Esophagus squamous epithelium (tissue), 4 donors: ENCODE results near the gene JPT1.

ENCODE experiments used
- POLR2A ChIP-seq, 4 donors: fragments of 450-650 bp; IDR thresholded peaks; one replicate each; pipeline ENCODE4 v1.6.1; 2017; ENCODE audit warnings: antibody characterized with exemption in 4 of 4, mild to moderate bottlenecking in 4 of 4, moderate library complexity in 3 of 4
- TF ChIP-seq, protein P1 (sequence below), 6 experiments: fragments of 450-650 bp in 4 of 6; fragments of 200-600 bp in 2 of 6; sonication (generic) in 2 of 6; IDR thresholded peaks; one replicate each; pipeline ENCODE4 v1.5.1; 2016 to 2019; ENCODE audit warnings: antibody characterized with exemption in 6 of 6, mild to moderate bottlenecking in 4 of 6, moderate library complexity in 4 of 6

DNA sequence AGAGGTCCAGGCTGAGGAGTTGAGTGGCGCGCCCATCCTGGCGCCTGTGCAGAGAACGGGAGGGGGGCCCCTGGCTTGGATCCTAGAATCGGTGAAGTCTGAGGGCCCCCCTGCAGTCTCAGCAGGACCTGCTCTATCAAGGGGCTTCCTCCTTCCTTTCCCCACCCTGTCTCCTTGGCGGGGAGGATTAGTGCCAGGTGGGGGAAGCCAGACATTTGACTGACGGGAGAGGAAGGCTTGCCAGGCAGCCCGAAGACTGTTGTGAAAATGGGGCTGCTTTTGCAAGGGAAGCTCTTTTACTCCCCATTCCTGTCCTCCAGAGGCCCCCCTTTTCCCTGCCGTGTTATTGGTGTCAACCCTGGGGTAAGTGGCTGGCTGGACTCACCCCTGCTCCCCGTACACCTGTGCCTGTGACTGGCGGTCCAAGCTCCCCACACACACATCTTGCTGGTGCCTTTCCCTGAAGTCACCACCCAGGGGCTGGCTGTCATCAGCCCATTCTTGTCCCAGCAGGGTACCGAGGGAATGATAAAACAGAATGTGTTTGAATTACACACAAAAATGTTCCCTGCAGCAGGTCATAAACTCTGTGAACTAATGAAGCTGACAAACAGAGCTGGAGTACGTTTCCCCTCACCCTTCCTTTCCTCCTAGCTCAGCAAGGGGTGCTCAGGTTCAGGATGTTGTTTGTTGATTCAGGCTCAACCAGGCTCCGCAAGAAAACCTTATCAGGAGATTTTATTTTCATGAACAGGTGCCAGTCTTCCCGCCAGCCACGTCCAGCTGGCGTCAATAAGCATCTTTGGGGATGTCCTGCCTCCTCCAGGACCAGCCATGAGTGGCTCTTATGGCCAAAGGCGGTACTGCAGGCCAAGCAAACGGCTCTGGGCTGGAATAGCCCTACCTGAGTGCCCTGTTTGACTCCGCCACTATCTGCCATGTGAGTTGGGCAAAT lies 48.9 kb downstream of the JPT1 start:
- TF ChIP-seq, protein P1, sequence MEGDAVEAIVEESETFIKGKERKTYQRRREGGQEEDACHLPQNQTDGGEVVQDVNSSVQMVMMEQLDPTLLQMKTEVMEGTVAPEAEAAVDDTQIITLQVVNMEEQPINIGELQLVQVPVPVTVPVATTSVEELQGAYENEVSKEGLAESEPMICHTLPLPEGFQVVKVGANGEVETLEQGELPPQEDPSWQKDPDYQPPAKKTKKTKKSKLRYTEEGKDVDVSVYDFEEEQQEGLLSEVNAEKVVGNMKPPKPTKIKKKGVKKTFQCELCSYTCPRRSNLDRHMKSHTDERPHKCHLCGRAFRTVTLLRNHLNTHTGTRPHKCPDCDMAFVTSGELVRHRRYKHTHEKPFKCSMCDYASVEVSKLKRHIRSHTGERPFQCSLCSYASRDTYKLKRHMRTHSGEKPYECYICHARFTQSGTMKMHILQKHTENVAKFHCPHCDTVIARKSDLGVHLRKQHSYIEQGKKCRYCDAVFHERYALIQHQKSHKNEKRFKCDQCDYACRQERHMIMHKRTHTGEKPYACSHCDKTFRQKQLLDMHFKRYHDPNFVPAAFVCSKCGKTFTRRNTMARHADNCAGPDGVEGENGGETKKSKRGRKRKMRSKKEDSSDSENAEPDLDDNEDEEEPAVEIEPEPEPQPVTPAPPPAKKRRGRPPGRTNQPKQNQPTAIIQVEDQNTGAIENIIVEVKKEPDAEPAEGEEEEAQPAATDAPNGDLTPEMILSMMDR (IDR thresholded peaks at IDR 0.05), result peak; percentile 64 to 88 (median 76)
- TF ChIP-seq POLR2A (IDR thresholded peaks at IDR 0.05), result no peak
